Measurements from ENCODE around the gene TRAPPC13.

GRCh38 chr5:65668696-65669095, 43.9 kb downstream of the TRAPPC13 start:
- TF ChIP-seq CTCF (IDR thresholded peaks at IDR 0.05; ENCODE audit: low read depth, low read length, missing input control) (no peak), RAD21 (IDR thresholded peaks at IDR 0.05) (no peak), YY1 (IDR thresholded peaks at IDR 0.05) (no peak), EGR1 (IDR thresholded peaks at IDR 0.05; ENCODE audit: low read depth in 2 of 2) (no peak), ATF3 (IDR thresholded peaks at IDR 0.05) (no peak), SP1 (IDR thresholded peaks at IDR 0.05) (no peak), TAF1 (conservative IDR thresholded peaks at IDR 0.05) (no peak), REST (IDR thresholded peaks at IDR 0.05) (no peak), GABPA (IDR thresholded peaks at IDR 0.05 in 1 of 2, conservative IDR thresholded peaks at IDR 0.05 in 1 of 2) (no peak)
